OCI-LY7 (cell line): ENCODE data around the gene PPP2R3A. TPM values are rescaled to one million over a fixed set of nuclear protein-coding genes. Genes with fewer than 3 reads are reported as not detected.

ENCODE experiments used
- BruUV-seq: library from RNA; stranded (reverse); fragments of 400-500 nt; replicated peaks from 2 replicates; lab custom pipeline; 2021; lab: Mats Ljungman, UMichigan
- CTCF ChIA-PET: fragments of 300-600 bp; sonication (Branson Sonifier 250); formaldehyde crosslinking; loops from one replicate; lab custom pipeline; 2022; ENCODE audit warnings: antibody characterized with exemption; ENCODE audit not compliant: unreplicated experiment; lab: Charles Lee
- POLR2A ChIA-PET: fragments of 300-600 bp; sonication (Branson Sonifier 250); formaldehyde crosslinking; loops from one replicate; lab custom pipeline; 2022; ENCODE audit warnings: antibody characterized with exemption; lab: Charles Lee
- DNase-seq: peaks from one replicate; pipeline ENCODE4 v3.0.0-alpha.2; 2015; ENCODE audit warnings: low spot score
- H2AFZ ChIP-seq: fragments of 200-600 bp; sonication (generic), shearing (Covaris generic); 2 replicates; pipeline ENCODE4 v1.6.1; 2014; ENCODE audit warnings: mild to moderate bottlenecking, antibody characterized with exemption, low read length, moderate library complexity
- H3K27ac ChIP-seq: fragments of 200-600 bp; sonication (generic); 2 replicates; pipeline ENCODE4 v1.5.1; 2014; ENCODE audit warnings: mixed run types, low read depth, mild to moderate bottlenecking, moderate library complexity, low read length, inconsistent platforms; ENCODE audit not compliant: poor library complexity, severe bottlenecking
- H3K36me3 ChIP-seq: fragments of 200-600 bp; sonication (generic); 2 replicates; pipeline ENCODE4 v1.6.1; 2014; ENCODE audit warnings: mild to moderate bottlenecking, antibody characterized with exemption, low read length, moderate library complexity, mixed read lengths; ENCODE audit not compliant: insufficient read depth
- H3K4me1 ChIP-seq: fragments of 200-600 bp; sonication (generic); 2 replicates; pipeline ENCODE4 v1.5.1; 2014; ENCODE audit warnings: mild to moderate bottlenecking, low read length; ENCODE audit not compliant: insufficient read depth, poor library complexity, severe bottlenecking
- H3K4me2 ChIP-seq: fragments of 200-600 bp; sonication (generic); 2 replicates; pipeline ENCODE4 v1.6.1; 2014; ENCODE audit warnings: mild to moderate bottlenecking, low read length
- H3K4me3 ChIP-seq: fragments of 200-600 bp; sonication (generic); 2 replicates; pipeline ENCODE4 v1.5.1; 2014; ENCODE audit warnings: mild to moderate bottlenecking, low read depth, low read length; ENCODE audit not compliant: poor library complexity, severe bottlenecking
- H3K79me2 ChIP-seq: fragments of 200-600 bp; sonication (generic); 2 replicates; pipeline ENCODE4 v1.6.1; 2016; ENCODE audit warnings: low read depth, mild to moderate bottlenecking, low read length, moderate library complexity, mixed read lengths; ENCODE audit not compliant: insufficient read depth
- H3K9me2 ChIP-seq: fragments of 200-600 bp; sonication (generic); 2 replicates; pipeline ENCODE4 v1.6.1; 2016; ENCODE audit warnings: mild to moderate bottlenecking, low read length, mixed read lengths; ENCODE audit not compliant: insufficient read depth
- H3K9me3 ChIP-seq: fragments of 200-600 bp; sonication (generic); 2 replicates; pipeline ENCODE4 v1.6.1; 2014; ENCODE audit warnings: mild to moderate bottlenecking, mixed run types, low read length, mixed read lengths
- H4K20me1 ChIP-seq: fragments of 200-600 bp; sonication (generic); 2 replicates; pipeline ENCODE4 v1.6.1; 2014; ENCODE audit warnings: mild to moderate bottlenecking, antibody characterized with exemption, low read length, moderate library complexity, mixed read lengths; ENCODE audit not compliant: insufficient read depth
- EZH2phosphoT487 ChIP-seq: fragments of 200-600 bp; sonication (generic); IDR thresholded peaks from 2 replicates; pipeline ENCODE4 v1.6.1; 2018; ENCODE audit warnings: low read depth, borderline replicate concordance, mild to moderate bottlenecking, mixed run types, antibody characterized with exemption, low read length, moderate library complexity, mixed read lengths
- intact Hi-C: fragments of 100-400 bp; cut with micrococcal nuclease; formaldehyde crosslinking; loops from one replicate; pipeline ENCODE4 v1.10.0; 2022; ENCODE audit not compliant: unreplicated experiment
- total RNA-seq, 2 experiments: library from RNA; depleted of rRNA in 1 of 2; stranded (reverse); fragments of >200 nt in 1 of 2; shearing (Covaris generic) in 1 of 2; gene quantifications; 2 replicates each; pipeline ENCODE4 v1.2.3, GENCODE V29; 2014 to 2022
- TF ChIP-seq, protein P1 (sequence below): fragments of 200-600 bp; sonication (generic); conservative IDR thresholded peaks from 2 replicates; pipeline ENCODE4 v1.5.1; 2014; ENCODE audit warnings: mild to moderate bottlenecking, antibody characterized with exemption, low read length, moderate library complexity, mixed read lengths

Gene PPP2R3A
- total RNA-seq, 2 experiments from 2014 or later, result 0.22 to 0.27 TPM

DNA sequence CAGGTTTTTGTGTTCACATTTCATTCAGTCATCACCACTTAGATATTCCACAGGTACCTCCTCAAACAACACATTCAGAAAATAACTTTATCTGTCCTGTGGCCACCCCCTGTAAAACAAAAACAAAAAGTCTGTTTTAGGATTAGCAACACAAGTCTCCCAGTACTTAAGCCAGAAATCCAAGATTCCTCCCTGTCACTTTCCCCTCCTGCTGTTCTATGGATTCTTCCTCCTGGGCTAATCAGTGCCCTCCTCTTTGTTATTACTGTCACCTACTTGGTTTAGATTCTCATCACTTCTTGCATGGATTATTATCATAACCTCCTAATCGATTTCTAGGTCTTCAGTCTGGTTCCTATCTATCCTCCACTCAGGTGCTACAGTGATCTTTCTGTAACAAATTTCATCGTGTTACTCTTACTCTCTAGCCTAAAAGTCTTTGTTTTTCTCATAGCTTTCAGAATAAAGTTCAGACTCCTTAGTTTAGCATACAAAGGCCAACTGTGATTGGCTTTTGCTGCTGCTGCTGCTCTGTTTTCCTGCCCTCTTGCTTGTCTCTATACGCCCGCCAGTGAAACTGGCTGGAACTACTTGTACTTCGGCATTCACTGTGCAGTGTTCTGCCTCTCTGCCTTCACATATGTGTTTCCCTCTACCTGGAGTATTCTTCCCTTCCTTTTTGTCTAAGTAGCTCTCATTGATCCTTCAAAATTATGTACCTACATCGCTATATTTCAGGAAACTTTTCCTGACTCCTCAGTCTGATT lies 32.2 kb downstream of the PPP2R3A start:
- no peak overlapping the region for H2AFZ ChIP-seq
- POLR2A ChIA-PET, result no interaction called here
- TF ChIP-seq, protein P1, sequence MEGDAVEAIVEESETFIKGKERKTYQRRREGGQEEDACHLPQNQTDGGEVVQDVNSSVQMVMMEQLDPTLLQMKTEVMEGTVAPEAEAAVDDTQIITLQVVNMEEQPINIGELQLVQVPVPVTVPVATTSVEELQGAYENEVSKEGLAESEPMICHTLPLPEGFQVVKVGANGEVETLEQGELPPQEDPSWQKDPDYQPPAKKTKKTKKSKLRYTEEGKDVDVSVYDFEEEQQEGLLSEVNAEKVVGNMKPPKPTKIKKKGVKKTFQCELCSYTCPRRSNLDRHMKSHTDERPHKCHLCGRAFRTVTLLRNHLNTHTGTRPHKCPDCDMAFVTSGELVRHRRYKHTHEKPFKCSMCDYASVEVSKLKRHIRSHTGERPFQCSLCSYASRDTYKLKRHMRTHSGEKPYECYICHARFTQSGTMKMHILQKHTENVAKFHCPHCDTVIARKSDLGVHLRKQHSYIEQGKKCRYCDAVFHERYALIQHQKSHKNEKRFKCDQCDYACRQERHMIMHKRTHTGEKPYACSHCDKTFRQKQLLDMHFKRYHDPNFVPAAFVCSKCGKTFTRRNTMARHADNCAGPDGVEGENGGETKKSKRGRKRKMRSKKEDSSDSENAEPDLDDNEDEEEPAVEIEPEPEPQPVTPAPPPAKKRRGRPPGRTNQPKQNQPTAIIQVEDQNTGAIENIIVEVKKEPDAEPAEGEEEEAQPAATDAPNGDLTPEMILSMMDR, result no peak
- no peak for TF ChIP-seq EZH2phosphoT487

DNA sequence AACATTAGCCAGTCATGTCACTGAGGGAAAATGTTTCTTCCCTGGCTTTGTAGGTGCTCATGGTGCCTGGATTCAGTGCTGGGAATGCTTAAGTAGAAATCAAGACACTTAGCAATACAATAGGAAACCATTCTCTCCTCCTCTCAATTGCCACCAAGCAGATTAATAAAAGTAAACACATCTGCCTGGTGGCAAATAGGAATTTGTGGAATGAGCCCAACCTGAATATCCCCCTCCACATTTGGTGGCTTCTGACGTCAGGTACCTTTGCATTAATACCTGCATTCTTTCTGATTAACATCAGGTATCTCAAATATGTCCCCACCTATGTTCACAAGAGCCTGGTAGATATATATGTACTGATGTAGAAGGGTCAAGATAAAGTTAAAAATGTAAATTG lies 42.7 kb downstream of the PPP2R3A start:
- no peak for TF ChIP-seq EZH2phosphoT487
- TF ChIP-seq, protein P1, result no peak
- Histone ChIP-seq H3K9me2 (no peaks in the 10 kb centered on the region), H2AFZ (no peak overlapping the region), H3K4me2 (no peak overlapping the region), H3K27ac (no peak overlapping the region), H3K4me1 (no peaks in the 10 kb centered on the region), H3K9me3 (no peaks in the 10 kb centered on the region), H3K79me2 (no peaks in the 10 kb centered on the region), H4K20me1 (no peaks in the 10 kb centered on the region), H3K36me3 (no peaks in the 10 kb centered on the region), H3K4me3 (no peak overlapping the region)
- DNase-seq, result no peak
- intact Hi-C loops, result no loop called here
- CTCF ChIA-PET, result no interaction called here
- no TSS peak for BruUV-seq
- POLR2A ChIA-PET, result no interaction called here

More for the DNA sequence above, 32.2 kb downstream of the PPP2R3A start:
- no peaks in the 10 kb centered on the region for H3K36me3 ChIP-seq
- H4K20me1 ChIP-seq, result no peaks in the 10 kb centered on the region
- intact Hi-C loops, result no loop called here
- no peaks in the 10 kb centered on the region for H3K9me3 ChIP-seq
- no peak for DNase-seq
- H3K4me3 ChIP-seq, result no peak overlapping the region
- no peaks in the 10 kb centered on the region for H3K4me1 ChIP-seq
- CTCF ChIA-PET, result no interaction called here
- H3K4me2 ChIP-seq, result no peak overlapping the region
- H3K27ac ChIP-seq, result no peak overlapping the region
- H3K79me2 ChIP-seq, result no peaks in the 10 kb centered on the region
- no peaks in the 10 kb centered on the region for H3K9me2 ChIP-seq
- no TSS peak for BruUV-seq

DNA sequence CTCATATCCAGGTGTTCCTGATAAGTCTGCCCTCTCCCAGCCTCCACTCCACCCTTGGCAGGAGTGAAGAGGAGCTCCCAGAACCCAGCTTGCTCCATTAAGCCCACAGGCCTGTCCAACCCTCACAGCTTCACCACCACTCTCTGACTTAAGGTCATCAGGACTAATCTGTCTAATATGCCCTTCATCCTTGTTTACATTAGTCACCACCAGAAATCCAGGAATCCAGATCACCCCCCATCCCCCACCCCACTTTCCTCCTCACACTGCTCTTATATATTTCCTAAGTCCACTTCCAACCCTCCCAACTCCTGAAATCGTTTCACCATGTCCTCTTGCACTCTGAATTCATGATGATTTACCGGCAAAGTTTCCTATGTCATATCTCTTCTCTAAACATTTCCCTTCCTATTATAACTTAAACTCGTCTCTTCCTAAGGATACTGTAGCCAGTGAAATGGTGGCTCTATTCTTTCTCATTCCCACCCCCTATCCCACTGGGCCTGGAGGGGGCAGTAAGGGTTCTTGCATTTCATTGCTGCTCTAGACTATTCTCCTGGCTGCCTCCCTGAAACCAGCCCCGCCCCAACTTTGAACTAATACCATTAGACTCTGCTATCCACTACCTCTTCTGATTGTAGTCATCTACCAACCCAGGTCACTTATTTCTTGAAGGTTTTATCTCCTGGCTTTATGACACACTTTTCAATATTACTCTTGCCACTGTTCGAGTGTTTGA lies 43.4 kb downstream of the PPP2R3A start:
- no peak for DNase-seq
- H3K4me3 ChIP-seq, result no peak overlapping the region
- H3K36me3 ChIP-seq, result no peaks in the 10 kb centered on the region
- H3K9me2 ChIP-seq, result no peaks in the 10 kb centered on the region
- intact Hi-C loops, result no loop called here
- no peak overlapping the region for H2AFZ ChIP-seq
- ChIA-PET CTCF (no interaction called here), POLR2A (no interaction called here)
- H3K4me1 ChIP-seq, result no peaks in the 10 kb centered on the region
- BruUV-seq, result no TSS peak
- no peak overlapping the region for H3K27ac ChIP-seq
- no peaks in the 10 kb centered on the region for H3K79me2 ChIP-seq
- TF ChIP-seq EZH2phosphoT487, result no peak
- TF ChIP-seq, protein P1, result no peak
- no peak overlapping the region for H3K4me2 ChIP-seq
- no peaks in the 10 kb centered on the region for H3K9me3 ChIP-seq
- H4K20me1 ChIP-seq, result no peaks in the 10 kb centered on the region
